ENCODE results near the gene SPINK4. TPM values are rescaled to one million over a fixed set of nuclear protein-coding genes. Genes with fewer than 3 reads are reported as not detected.

The SPINK4 gene
- polyA plus RNA-seq, 10 donors, result not detected

DNA sequence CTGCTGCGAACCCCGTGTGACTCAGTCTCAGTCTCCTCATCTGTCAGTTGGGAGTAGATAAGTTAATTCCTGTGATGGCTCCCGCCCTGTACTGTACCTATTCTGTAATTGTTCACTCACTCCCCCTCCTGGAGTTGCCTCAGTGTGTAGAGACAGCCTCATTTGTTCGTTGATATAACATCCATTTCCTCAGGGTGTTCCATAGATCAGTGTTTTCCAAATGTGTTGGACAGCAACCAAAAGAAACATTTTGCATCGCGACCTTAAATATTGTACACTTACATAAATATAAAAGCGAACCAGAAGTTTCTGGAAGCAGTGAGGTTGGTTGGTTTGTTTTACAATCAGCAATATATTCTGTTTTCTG is 51.0 kb downstream of the SPINK4 start:
- DNase-seq, result no peak

DNA sequence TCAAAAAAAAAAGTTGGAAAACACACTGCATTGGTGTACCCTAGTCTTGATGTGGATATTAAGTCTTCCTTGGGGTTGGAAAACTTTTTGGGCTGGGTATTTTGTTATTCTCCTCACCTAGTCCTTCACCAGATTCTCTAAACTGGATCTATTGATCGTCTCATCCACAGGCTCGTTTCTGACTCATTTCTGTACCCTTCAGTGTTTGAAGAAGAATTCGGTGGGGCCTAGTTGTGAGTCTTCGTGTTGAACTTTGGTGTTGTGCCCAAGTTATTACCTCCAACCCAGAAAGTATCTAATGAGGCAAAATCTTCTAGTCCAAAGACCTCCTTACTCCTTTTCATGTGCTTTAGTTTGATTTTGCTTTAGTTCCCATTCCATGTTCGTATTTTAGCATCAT is 51.9 kb downstream of the SPINK4 start:
- no peak for DNase-seq

DNA sequence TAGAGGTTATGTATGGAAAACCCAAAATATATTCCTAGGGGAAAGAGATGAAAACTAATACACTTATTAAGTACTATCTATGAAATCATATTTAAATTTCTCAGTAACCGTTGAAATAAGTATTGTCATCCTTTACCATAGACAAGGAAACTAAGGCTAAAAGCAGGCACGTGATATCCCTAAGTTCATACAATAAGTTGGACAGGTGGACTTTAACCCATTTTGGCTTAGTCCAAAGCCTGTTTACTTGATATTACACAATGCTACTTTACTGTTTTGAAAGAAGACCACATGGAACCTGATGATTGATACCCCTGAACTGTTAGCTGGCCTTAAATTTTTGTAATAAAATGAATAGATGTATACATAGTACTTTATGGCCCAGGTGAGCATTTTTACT is 53.8 kb downstream of the SPINK4 start:
- DNase-seq, result no peak

DNA sequence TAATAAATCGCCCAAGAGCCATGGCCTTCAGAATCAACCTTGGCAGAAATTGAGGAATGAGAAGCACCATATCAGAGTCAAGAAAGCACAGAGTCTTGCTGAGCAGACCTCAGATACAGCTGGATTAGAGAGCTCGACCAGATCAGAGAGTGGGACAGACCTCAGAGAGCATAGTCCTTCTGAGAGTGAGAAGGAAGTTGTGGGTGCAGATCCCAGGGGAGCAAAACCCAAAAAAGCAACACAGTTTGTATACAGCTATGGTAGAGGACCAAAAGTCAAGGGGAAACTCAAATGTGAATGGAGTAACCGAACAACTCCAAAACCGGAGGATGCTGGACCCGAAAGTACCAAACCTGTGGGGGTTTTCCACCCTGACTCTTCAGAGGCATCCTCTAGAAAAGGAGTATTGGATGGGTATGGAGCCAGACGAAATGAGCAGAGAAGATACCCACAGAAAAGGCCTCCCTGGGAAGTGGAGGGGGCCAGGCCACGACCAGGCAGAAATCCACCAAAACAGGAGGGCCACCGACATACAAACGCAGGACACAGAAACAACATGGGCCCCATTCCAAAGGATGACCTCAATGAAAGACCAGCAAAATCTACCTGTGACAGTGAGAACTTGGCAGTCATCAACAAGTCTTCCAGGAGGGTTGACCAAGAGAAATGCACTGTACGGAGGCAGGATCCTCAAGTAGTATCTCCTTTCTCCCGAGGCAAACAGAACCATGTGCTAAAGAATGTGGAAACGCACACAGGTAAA is 54.9 kb downstream of the SPINK4 start:
- no peak for DNase-seq

DNA sequence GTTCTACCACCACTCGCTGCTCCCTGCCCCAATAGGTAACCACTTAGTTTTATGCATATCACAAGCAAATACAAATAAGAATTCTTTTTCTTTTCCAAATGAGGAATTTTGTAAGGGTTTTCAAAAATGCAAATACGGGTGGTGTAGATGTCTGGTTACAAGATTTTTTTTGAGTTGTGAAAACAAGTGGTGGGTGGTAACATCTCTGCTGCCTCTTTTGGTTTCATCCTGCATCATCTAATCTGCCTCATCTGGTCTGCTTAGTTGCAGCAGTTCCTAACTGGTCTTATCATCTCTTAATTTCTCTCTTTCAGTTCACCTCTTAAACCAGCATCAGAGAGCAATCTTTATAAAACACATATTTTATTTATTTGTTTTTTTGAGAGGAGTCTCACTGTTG is 55.6 kb downstream of the SPINK4 start:
- no peak for DNase-seq

DNA sequence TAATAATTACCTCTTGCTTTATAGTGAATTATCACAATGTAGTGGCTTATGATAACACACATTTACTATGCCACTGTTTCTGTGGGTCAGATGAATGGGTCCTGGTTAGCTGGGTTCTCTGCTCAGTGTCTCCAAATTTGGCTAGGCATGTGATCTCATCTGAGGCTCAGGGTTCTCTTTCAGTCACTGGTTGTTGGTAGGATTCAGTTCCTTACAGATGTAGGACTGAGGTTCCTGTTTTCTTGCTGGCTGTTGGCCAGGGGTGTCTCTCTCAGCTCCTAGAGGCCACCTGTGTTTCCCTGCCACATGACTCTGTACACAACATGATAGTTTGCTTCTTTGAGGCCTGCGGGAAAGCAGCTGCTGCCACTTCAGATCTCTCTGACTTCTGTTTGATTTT is 57.5 kb downstream of the SPINK4 start:
- DNase-seq, result peak; percentile 38 to 53 (median 38)

Other genes starting within 250 kb of the SPINK4 start
- gene APTX, start 238.5 kb upstream of the SPINK4 start, polyA plus RNA-seq (ENCODE audit: insufficient read length in 10 of 10), result 10 to 100 TPM; 21.0 to 28.0 (median 24.3) TPM
- gene DNAJA1, start 214.9 kb upstream of the SPINK4 start, polyA plus RNA-seq (ENCODE audit: insufficient read length in 10 of 10), result 100 to 1,000 TPM in 5 of 10 donors, 10 to 100 TPM in 5; 91.8 to 139 (median 103) TPM
- gene SMU1, start 163.5 kb upstream of the SPINK4 start, polyA plus RNA-seq (ENCODE audit: insufficient read length in 10 of 10), result 10 to 100 TPM; 15.1 to 21.6 (median 18.8) TPM
- 10 to 100 TPM; 35.9 to 53.2 (median 45.7) TPM for gene B4GALT1, start 72.8 kb upstream of the SPINK4 start, polyA plus RNA-seq (ENCODE audit: insufficient read length in 10 of 10)
- 10 to 100 TPM; 62.4 to 86.8 (median 73.6) TPM for gene BAG1, start 24.5 kb downstream of the SPINK4 start, polyA plus RNA-seq (ENCODE audit: insufficient read length in 10 of 10)
- 10 to 100 TPM; 70.3 to 84.6 (median 77.8) TPM for gene CHMP5, start 24.9 kb downstream of the SPINK4 start, polyA plus RNA-seq (ENCODE audit: insufficient read length in 10 of 10)
- 10 to 100 TPM; 21.6 to 33.4 (median 27.1) TPM for gene NFX1, start 50.3 kb downstream of the SPINK4 start, polyA plus RNA-seq (ENCODE audit: insufficient read length in 10 of 10)
- gene AQP7, start 162.4 kb downstream of the SPINK4 start, polyA plus RNA-seq (ENCODE audit: insufficient read length in 10 of 10), result 1 to 10 TPM; 1.0 to 6.8 (median 1.8) TPM
- 10 to 100 TPM in 3 of 10 donors, 1 to 10 TPM in 7; 4.9 to 26.8 (median 5.7) TPM for gene AQP3, start 207.4 kb downstream of the SPINK4 start, polyA plus RNA-seq (ENCODE audit: insufficient read length in 10 of 10)
- 10 to 100 TPM; 19.4 to 27.1 (median 23.5) TPM for gene NOL6, start 233.8 kb downstream of the SPINK4 start, polyA plus RNA-seq (ENCODE audit: insufficient read length in 10 of 10)

Measured in muscle of back (tissue), 11 donors.